ENCODE measurements around the gene OR1I1. TPM values are rescaled to one million over a fixed set of nuclear protein-coding genes. Genes with fewer than 3 reads are reported as not detected.

OR1I1 gene
- total RNA-seq, 1 experiment from 2014 or later, result not detected

DNA sequence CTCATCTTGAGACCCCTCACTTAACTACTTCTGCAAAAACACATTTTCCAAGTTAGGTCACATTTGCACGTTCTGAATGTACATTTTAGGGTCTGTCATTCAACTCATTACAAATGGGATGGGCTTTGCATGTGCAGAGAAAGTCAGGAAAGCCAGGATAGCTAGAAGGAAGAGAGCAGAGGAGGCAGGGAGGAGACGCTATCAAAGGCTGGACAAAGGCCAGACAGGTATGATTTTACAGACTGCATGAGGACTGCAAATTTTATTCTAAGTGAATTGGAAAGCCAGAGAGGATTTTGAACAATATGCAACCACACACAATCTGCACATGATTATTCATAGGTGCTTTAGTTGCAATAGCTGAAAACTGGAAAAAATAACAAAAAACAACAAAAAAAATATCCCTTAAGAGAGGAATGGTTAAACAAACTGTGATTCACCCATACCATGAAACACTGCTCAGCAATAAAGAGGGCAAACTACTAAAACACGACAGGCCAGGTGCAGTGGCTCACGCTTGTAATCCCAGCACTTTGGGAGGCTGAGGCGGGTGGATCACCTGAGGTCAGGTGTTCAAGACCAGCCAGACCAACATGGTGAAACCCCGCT is 46.3 kb downstream of the OR1I1 start:
- ChIA-PET POLR2A (ENCODE audit: unreplicated experiment) (interaction anchor here (0.6 kb wide), 2 partner anchors 35 to 1158 kb away, joined by 3 to 10 read pairs; no protein-coding TSS in a partner anchor), CTCF (no interaction called here)
- no peak for TF ChIP-seq EZH2 (IDR thresholded peaks at IDR 0.05; ENCODE audit: low read depth)
- TF ChIP-seq, protein P1, sequence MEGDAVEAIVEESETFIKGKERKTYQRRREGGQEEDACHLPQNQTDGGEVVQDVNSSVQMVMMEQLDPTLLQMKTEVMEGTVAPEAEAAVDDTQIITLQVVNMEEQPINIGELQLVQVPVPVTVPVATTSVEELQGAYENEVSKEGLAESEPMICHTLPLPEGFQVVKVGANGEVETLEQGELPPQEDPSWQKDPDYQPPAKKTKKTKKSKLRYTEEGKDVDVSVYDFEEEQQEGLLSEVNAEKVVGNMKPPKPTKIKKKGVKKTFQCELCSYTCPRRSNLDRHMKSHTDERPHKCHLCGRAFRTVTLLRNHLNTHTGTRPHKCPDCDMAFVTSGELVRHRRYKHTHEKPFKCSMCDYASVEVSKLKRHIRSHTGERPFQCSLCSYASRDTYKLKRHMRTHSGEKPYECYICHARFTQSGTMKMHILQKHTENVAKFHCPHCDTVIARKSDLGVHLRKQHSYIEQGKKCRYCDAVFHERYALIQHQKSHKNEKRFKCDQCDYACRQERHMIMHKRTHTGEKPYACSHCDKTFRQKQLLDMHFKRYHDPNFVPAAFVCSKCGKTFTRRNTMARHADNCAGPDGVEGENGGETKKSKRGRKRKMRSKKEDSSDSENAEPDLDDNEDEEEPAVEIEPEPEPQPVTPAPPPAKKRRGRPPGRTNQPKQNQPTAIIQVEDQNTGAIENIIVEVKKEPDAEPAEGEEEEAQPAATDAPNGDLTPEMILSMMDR (conservative IDR thresholded peaks at IDR 0.05), result no peak
- Histone ChIP-seq H4K20me1 (ENCODE audit: insufficient read depth) (no peaks in the 10 kb centered on the region), H3K4me2 (no peak overlapping the region), H3K9me3 (ENCODE audit: insufficient read depth, low read depth) (no peaks in the 10 kb centered on the region), H3K27me3 (ENCODE audit: insufficient read depth, low read depth) (no peaks in the 10 kb centered on the region), H3K79me2 (ENCODE audit: low read depth) (peaks cover 19% of the 10 kb centered on the region), H3K9me2 (ENCODE audit: insufficient read depth) (no peaks in the 10 kb centered on the region), H3K27ac (no peak overlapping the region), H2AFZ (no peak overlapping the region), H3F3A (ENCODE audit: insufficient read depth, low read depth) (peaks cover 34% of the 10 kb centered on the region), H3K36me3 (ENCODE audit: low read depth) (no peaks in the 10 kb centered on the region), H3K4me1 (replicated peaks; ENCODE audit: insufficient read depth) (peaks cover 42% of the 10 kb centered on the region), H3K4me3 (no peak overlapping the region)
- DNase-seq, result peak in 1 of 2 experiments; percentile 50
- BruUV-seq (replicated peaks), result no TSS peak
- intact Hi-C loops (cut with micrococcal nuclease; ENCODE audit: unreplicated experiment), result no loop called here

DNA sequence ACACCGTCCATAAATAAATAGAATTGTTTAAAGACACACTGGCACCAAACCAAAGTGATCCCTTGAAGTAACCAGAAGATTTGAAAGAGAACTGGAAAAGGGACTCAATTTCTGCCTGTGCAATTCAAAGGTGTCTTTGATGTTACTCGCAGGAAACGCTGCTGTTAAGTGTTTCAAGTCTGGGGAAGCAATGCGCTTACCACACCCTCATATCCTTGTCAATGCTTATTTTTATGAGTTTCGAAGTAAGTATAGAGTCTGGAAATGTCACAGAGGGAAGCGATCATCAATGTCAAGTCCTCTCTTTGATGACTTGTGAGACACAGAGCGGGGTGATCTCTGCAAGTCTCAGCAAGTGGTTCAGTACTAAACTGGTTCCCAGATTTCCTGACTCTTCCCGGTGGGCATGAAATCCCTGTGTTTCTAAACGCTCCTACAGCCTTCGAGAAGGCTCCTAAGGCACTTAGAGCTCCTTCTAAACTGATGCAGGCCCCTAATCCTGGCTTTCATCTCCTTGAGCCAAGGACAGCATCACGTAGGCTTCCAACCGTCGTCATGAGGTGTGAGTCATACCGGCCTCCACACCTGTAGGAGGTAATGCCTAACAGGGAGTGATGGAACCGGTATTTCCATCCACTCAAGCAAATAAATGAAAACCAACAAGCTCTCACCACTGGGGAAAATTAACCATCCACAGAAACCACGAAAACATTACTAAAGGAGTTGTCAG is 48.0 kb downstream of the OR1I1 start:
- TF ChIP-seq, protein P1 (conservative IDR thresholded peaks at IDR 0.05), result no peak
- TF ChIP-seq EZH2 (IDR thresholded peaks at IDR 0.05; ENCODE audit: low read depth), result no peak
- Histone ChIP-seq H3K4me3 (no peak overlapping the region), H3K9me3 (ENCODE audit: insufficient read depth, low read depth) (no peaks in the 10 kb centered on the region), H3K79me2 (ENCODE audit: low read depth) (peaks cover 2% of the 10 kb centered on the region), H2AFZ (no peak overlapping the region), H3K4me2 (peak overlapping the region; percentile 46), H3F3A (ENCODE audit: insufficient read depth, low read depth) (peaks cover 34% of the 10 kb centered on the region), H4K20me1 (ENCODE audit: insufficient read depth) (no peaks in the 10 kb centered on the region), H3K27ac (0 out of 2 replicates have a peak overlapping the region, but pooled peaks have one; percentile 11), H3K4me1 (replicated peaks; ENCODE audit: insufficient read depth) (peaks cover 30% of the 10 kb centered on the region), H3K9me2 (ENCODE audit: insufficient read depth) (no peaks in the 10 kb centered on the region), H3K36me3 (ENCODE audit: low read depth) (no peaks in the 10 kb centered on the region), H3K27me3 (ENCODE audit: insufficient read depth, low read depth) (no peaks in the 10 kb centered on the region)
- no TSS peak for BruUV-seq (replicated peaks)
- ChIA-PET CTCF (interaction anchor here (1.2 kb wide), 1 partner anchor 29 kb away, joined by 5 read pairs; no protein-coding TSS in a partner anchor), POLR2A (ENCODE audit: unreplicated experiment) (interaction anchor here (0.5 to 0.6 kb wide), 2 partner anchors 18 to 1589 kb away, joined by 3 to 9 read pairs; no protein-coding TSS in a partner anchor)
- DNase-seq, result peak; percentile 61 to 93
- intact Hi-C loops (cut with micrococcal nuclease; ENCODE audit: unreplicated experiment), result no loop called here

DNA sequence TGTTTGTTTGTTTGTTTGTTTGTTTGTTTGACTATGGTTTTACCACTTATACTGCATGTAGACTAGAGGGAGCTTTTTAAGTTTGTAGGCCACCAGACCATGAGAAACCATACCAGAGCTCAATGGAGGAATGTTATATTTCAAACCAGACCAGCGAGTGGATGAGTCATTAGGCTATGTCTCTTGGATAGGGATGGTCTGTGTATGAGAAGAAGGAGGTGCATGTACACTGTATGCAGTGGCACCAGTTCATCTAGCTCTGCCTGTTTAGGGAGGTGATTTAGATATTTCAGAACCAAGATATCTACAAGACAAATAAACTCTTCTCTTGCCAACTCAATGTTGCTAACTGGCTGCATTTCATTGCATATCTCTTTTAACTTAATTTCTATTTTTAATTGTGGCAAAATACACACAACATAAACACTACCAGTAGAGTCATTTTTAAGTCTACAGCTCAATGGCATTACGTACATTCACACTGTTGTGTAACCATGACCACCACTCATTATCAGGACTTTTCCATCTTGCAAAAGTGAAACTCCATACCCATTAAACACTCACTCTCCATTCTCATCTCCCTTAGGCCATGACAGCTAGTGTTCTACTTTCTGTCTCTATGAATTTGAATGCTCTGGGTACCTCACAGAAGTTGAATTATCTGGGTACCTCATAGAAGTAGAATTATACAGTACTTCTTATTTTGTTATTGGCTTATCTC is 54.4 kb downstream of the OR1I1 start:
- ChIA-PET CTCF (interaction anchor here (0.6 to 0.7 kb wide), 5 partner anchors 35 to 894 kb away, joined by 3 to 5 read pairs (median 4); partner anchors contain the start of gene ZNF333), POLR2A (ENCODE audit: unreplicated experiment) (interaction anchor here (0.6 kb wide), 2 partner anchors 10 to 113 kb away, joined by 3 to 4 read pairs; no protein-coding TSS in a partner anchor)
- H3K9me2 ChIP-seq (ENCODE audit: insufficient read depth), result no peaks in the 10 kb centered on the region
- peak overlapping the region; percentile 58 for H3K27ac ChIP-seq
- no peaks in the 10 kb centered on the region for H4K20me1 ChIP-seq (ENCODE audit: insufficient read depth)
- peaks cover 27% of the 10 kb centered on the region for H3K4me1 ChIP-seq (replicated peaks; ENCODE audit: insufficient read depth)
- no peak overlapping the region for H3K4me3 ChIP-seq
- peak overlapping the region; percentile 63 for H3K4me2 ChIP-seq
- intact Hi-C loops (cut with micrococcal nuclease; ENCODE audit: unreplicated experiment), result no loop called here
- no peak overlapping the region for H2AFZ ChIP-seq
- peak; percentile 52 to 97 for DNase-seq
- peaks cover 21% of the 10 kb centered on the region for H3F3A ChIP-seq (ENCODE audit: insufficient read depth, low read depth)
- no peaks in the 10 kb centered on the region for H3K36me3 ChIP-seq (ENCODE audit: low read depth)
- no peak for TF ChIP-seq EZH2 (IDR thresholded peaks at IDR 0.05; ENCODE audit: low read depth)
- TF ChIP-seq, protein P1 (conservative IDR thresholded peaks at IDR 0.05), result no peak
- no TSS peak for BruUV-seq (replicated peaks)
- H3K27me3 ChIP-seq (ENCODE audit: insufficient read depth, low read depth), result no peaks in the 10 kb centered on the region
- H3K79me2 ChIP-seq (ENCODE audit: low read depth), result no peaks in the 10 kb centered on the region
- H3K9me3 ChIP-seq (ENCODE audit: insufficient read depth, low read depth), result peaks cover 7% of the 10 kb centered on the region; the same call in 1 of the 2 replicates

Measured in PC-9 (cell line).